Neural progenitor cell (in vitro differentiated cells): Measurements from ENCODE around the gene UBE2QL1. TPM values are rescaled to one million over a fixed set of nuclear protein-coding genes. Genes with fewer than 3 reads are reported as not detected.
A peak's percentile ranks its signal among the peaks of the same experiment; 100 is the strongest.

Experiments used
- DNase-seq: peaks from one replicate; pipeline ENCODE4 v3.0.0-alpha.2; 2016; ENCODE audit warnings: low spot score
- H2AFZ ChIP-seq: fragments of 200-600 bp; sonication (generic); replicated peaks from 2 replicates; pipeline ENCODE4 v1.6.1; 2016; ENCODE audit warnings: antibody characterized with exemption
- H3F3A ChIP-seq: fragments of 200-600 bp; sonication (generic); 2 replicates; pipeline ENCODE4 v1.6.1; 2016; ENCODE audit warnings: antibody characterized with exemption, low read depth
- H3K27ac ChIP-seq: fragments of 200-600 bp; sonication (generic); 2 replicates; pipeline ENCODE4 v1.5.1; 2016; ENCODE audit warnings: mild to moderate bottlenecking
- H3K27me3 ChIP-seq: fragments of 200-600 bp; sonication (generic); 2 replicates; pipeline ENCODE4 v1.6.1; 2016; ENCODE audit warnings: mild to moderate bottlenecking, moderate library complexity
- H3K36me3 ChIP-seq: fragments of 200-600 bp; sonication (generic); 2 replicates; pipeline ENCODE4 v1.5.1; 2016
- H3K4me1 ChIP-seq: fragments of 200-600 bp; sonication (generic); 2 replicates; pipeline ENCODE4 v1.6.1; 2016; ENCODE audit warnings: mixed run types
- H3K4me2 ChIP-seq: fragments of 200-600 bp; sonication (generic); 2 replicates; pipeline ENCODE4 v1.6.1; 2016
- H3K4me3 ChIP-seq: fragments of 200-600 bp; sonication (generic); 2 replicates; pipeline ENCODE4 v1.5.1; 2016
- H3K79me2 ChIP-seq: fragments of 200-600 bp; sonication (generic); 2 replicates; pipeline ENCODE4 v1.6.1; 2016; ENCODE audit warnings: low read depth
- H3K9ac ChIP-seq: fragments of 200-600 bp; sonication (generic); 2 replicates; pipeline ENCODE4 v1.6.1; 2016
- H3K9me3 ChIP-seq: fragments of 200-600 bp; sonication (generic); 2 replicates; pipeline ENCODE4 v1.5.1; 2016; ENCODE audit warnings: low read depth
- H4K20me1 ChIP-seq: fragments of 200-600 bp; sonication (generic); 2 replicates; pipeline ENCODE4 v1.6.1; 2016; ENCODE audit warnings: low read depth
- H3K27ac Mint-ChIP-seq: 3 replicates; pipeline ENCODE4 v1.8.0; 2021; ENCODE audit warnings: mixed read lengths
- H3K27me3 Mint-ChIP-seq: 2 replicates; pipeline ENCODE4 v1.8.0; 2022; ENCODE audit warnings: low read depth, mild to moderate bottlenecking, inconsistent platforms, moderate library complexity, mixed read lengths; ENCODE audit not compliant: insufficient read depth
- H3K36me3 Mint-ChIP-seq: 3 replicates; pipeline ENCODE4 v1.8.0; 2021; ENCODE audit warnings: mixed read lengths
- H3K4me1 Mint-ChIP-seq: 3 replicates; pipeline ENCODE4 v1.8.0; 2021; ENCODE audit warnings: mixed read lengths
- H3K4me3 Mint-ChIP-seq: 3 replicates; pipeline ENCODE4 v1.8.0; 2021; ENCODE audit warnings: mild to moderate bottlenecking, moderate library complexity, mixed read lengths
- H3K9me3 Mint-ChIP-seq: 3 replicates; pipeline ENCODE4 v1.8.0; 2020; ENCODE audit warnings: mixed read lengths
- CTCF ChIP-seq: fragments of 200-600 bp; sonication (generic); IDR thresholded peaks from 2 replicates; pipeline ENCODE4 v1.5.1; 2017; ENCODE audit warnings: antibody characterized with exemption, mild to moderate bottlenecking
- EZH2 ChIP-seq: fragments of 200-600 bp; sonication (generic); IDR thresholded peaks from 2 replicates; pipeline ENCODE4 v1.6.1; 2017; ENCODE audit warnings: antibody characterized with exemption, mild to moderate bottlenecking, moderate library complexity
- EZH2phosphoT487 ChIP-seq: fragments of 200-600 bp; sonication (generic); IDR thresholded peaks from 2 replicates; pipeline ENCODE4 v1.6.1; 2017; ENCODE audit warnings: antibody characterized with exemption
- total RNA-seq: library from RNA; depleted of rRNA; stranded (reverse); fragments of >200 nt; gene quantifications from 2 replicates; pipeline ENCODE4 v1.2.3, GENCODE V29; 2015; ENCODE audit warnings: low replicate concordance

The UBE2QL1 gene
- total RNA-seq, 1 donor from 2014 or later = 0.30 TPM

DNA sequence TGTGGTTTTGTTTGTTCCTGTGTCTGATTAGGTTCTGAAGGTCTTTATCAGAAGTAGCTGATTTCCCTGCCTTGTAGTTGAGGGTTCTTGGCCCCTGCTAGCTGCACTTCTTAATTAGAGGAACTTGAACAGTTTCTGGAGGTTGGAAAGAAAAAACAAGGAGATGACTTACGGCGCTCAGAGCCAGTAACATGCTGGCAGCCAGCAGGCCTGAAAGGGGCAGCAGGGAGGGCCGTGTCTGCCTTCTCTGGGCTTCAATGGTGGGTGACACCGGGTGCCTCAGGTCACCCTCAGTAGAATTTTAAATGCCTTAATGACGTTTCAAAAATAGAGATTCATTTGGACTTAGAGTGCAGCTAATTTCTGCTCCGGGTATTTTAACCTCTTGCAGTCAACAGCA lies 15.8 kb downstream of the UBE2QL1 start:
- Histone ChIP-seq H2AFZ (no peak overlapping the region), H3K4me1 (peaks cover 23% of the 10 kb centered on the region), H3K79me2 (no peaks in the 10 kb centered on the region), H3F3A (peaks cover 13% of the 10 kb centered on the region), H3K9ac (no peak overlapping the region), H3K27ac (no peak overlapping the region), H4K20me1 (no peaks in the 10 kb centered on the region), H3K9me3 (no peaks in the 10 kb centered on the region), H3K4me2 (no peak overlapping the region), H3K4me3 (no peak overlapping the region), H3K36me3 (no peaks in the 10 kb centered on the region), H3K27me3 (peaks cover 36% of the 10 kb centered on the region)
- TF ChIP-seq EZH2 = no peak
- TF ChIP-seq CTCF = no peak
- no peak for TF ChIP-seq EZH2phosphoT487
- no peak overlapping the region for H3K4me3 Mint-ChIP-seq
- no peaks in the 10 kb centered on the region for H3K36me3 Mint-ChIP-seq
- peaks cover 5% of the 10 kb centered on the region for H3K27me3 Mint-ChIP-seq
- no peak overlapping the region for H3K27ac Mint-ChIP-seq
- no peaks in the 10 kb centered on the region for H3K9me3 Mint-ChIP-seq
- H3K4me1 Mint-ChIP-seq = peaks cover 29% of the 10 kb centered on the region
- DNase-seq = no peak

DNA sequence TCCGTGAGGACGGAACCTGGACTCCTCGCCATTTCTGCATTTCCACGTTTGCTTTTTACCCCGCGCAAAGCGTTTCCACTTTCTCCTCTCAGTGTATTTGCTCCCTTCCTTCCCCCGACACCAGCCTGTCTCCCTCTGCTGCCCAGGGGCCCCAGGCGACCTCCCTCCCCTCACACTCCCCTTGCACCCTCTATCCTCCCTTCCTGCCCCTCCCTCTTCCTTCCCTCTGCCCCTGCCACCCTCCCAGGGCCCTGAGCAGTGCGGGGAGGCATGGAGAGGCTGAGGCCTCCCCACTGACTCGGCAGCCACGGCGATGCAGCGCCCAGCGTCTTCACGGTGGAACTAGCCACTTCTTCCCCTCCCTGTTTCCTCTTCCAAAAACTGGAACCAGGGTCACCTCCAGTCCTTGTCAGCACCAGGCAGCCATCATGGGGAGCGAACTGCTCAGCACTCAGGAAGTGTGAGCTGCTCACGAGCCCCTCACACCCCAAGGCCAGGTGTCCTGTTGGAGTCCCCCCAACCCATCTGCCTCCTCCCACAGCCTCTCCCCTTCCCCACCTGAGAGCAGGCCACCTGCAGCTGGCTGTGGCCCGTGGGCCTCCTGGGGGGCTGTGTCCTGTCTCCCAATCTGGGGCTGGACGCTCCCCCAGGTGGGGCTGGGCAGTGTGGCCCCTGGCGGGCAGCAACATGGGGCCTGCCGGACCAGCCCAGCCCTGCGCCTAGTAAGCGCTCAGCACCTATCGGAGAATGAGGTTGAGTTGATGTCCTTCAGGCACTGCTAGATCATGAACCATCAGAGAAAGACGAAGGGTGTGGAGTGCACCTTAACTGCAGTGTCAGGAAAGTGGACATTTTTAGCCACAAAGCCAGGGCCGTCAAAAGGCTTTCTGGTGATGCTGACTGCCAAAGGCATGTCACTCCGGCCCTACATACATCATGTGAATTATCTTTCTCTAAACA lies 17.5 kb downstream of the UBE2QL1 start:
- Mint-ChIP-seq H3K9me3 (no peaks in the 10 kb centered on the region), H3K27me3 (peaks cover 5% of the 10 kb centered on the region), H3K36me3 (no peaks in the 10 kb centered on the region), H3K4me1 (peaks cover 29% of the 10 kb centered on the region), H3K27ac (no peak overlapping the region), H3K4me3 (no peak overlapping the region)
- Histone ChIP-seq H3F3A (peaks cover 13% of the 10 kb centered on the region), H2AFZ (peak overlapping the region; percentile 72), H3K4me1 (peaks cover 23% of the 10 kb centered on the region), H3K9ac (no peak overlapping the region), H3K36me3 (no peaks in the 10 kb centered on the region), H3K79me2 (no peaks in the 10 kb centered on the region), H3K4me2 (no peak overlapping the region), H4K20me1 (no peaks in the 10 kb centered on the region), H3K4me3 (no peak overlapping the region), H3K27me3 (peaks cover 19% of the 10 kb centered on the region), H3K27ac (no peak overlapping the region), H3K9me3 (no peaks in the 10 kb centered on the region)
- TF ChIP-seq EZH2 (no peak), CTCF (no peak), EZH2phosphoT487 (no peak)
- no peak for DNase-seq

GRCh38 chr5:6466975-6467567 lies 18.4 kb downstream of the UBE2QL1 start:
- peaks cover 23% of the 10 kb centered on the region for H3K4me1 ChIP-seq
- no peak overlapping the region for H3K4me3 ChIP-seq
- Mint-ChIP-seq H3K4me3 (no peak overlapping the region), H3K36me3 (no peaks in the 10 kb centered on the region), H3K4me1 (peaks cover 29% of the 10 kb centered on the region), H3K27ac (no peak overlapping the region), H3K27me3 (peaks cover 5% of the 10 kb centered on the region), H3K9me3 (no peaks in the 10 kb centered on the region)
- H3K27me3 ChIP-seq = peaks cover 11% of the 10 kb centered on the region
- peak overlapping the region; percentile 36 for H3K4me2 ChIP-seq
- DNase-seq = no peak
- no peaks in the 10 kb centered on the region for H3K79me2 ChIP-seq
- H4K20me1 ChIP-seq = no peaks in the 10 kb centered on the region
- TF ChIP-seq EZH2 (no peak), CTCF (no peak), EZH2phosphoT487 (no peak)
- H2AFZ ChIP-seq = peak overlapping the region; percentile 72
- H3K27ac ChIP-seq = no peak overlapping the region
- H3K9ac ChIP-seq = no peak overlapping the region
- H3K9me3 ChIP-seq = no peaks in the 10 kb centered on the region
- H3K36me3 ChIP-seq = no peaks in the 10 kb centered on the region
- H3F3A ChIP-seq = peaks cover 13% of the 10 kb centered on the region
